Neuron (in vitro differentiated cells): Measurements from ENCODE around the gene SEC22A.

Experiments used
- H2AFZ ChIP-seq: one replicate; pipeline ENCODE4 v1.6.1; 2013; ENCODE audit warnings: low read depth, mild to moderate bottlenecking, inconsistent platforms, low read length, moderate library complexity
- H3K27me3 ChIP-seq: one replicate; pipeline ENCODE4 v1.6.1; 2013; ENCODE audit warnings: low read length; ENCODE audit not compliant: insufficient read depth
- H3K36me3 ChIP-seq: one replicate; pipeline ENCODE4 v1.6.1; 2013; ENCODE audit warnings: low read length; ENCODE audit not compliant: insufficient read depth
- H3K4me1 ChIP-seq: one replicate; pipeline ENCODE4 v1.6.1; 2013; ENCODE audit warnings: low read length; ENCODE audit not compliant: insufficient read depth
- H3K4me3 ChIP-seq: 2 replicates; pipeline ENCODE4 v1.5.1; 2013; ENCODE audit warnings: mild to moderate bottlenecking, low read length, moderate library complexity
- H3K9me3 ChIP-seq: one replicate; pipeline ENCODE4 v1.6.1; 2013; ENCODE audit warnings: low read length

SEC22A gene

DNA sequence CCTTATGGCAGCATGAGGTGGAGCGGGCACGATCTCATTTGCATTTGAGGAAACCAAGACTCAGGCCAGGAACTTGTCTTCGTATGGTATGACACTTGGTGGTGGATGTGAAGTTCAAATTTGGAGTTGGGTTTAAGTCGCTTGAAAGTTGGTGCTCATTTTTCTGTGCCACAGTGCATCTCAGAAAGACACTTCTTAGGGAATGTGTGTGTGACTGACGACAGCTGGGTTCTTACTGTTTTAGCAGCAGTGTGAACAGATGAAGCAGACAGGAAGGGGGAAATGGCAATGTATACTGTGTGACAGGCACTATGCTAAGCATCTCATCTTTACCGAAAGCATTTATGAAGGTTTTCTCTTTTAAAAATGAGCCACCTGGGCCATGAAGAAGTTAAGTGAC is 75.4 kb downstream of the SEC22A start:
- Histone ChIP-seq H3K36me3 (no peaks in the 10 kb centered on the region), H3K4me1 (peaks cover 7% of the 10 kb centered on the region), H3K27me3 (no peaks in the 10 kb centered on the region), H3K4me3 (no peak overlapping the region), H2AFZ (no peak overlapping the region), H3K9me3 (no peaks in the 10 kb centered on the region)

DNA sequence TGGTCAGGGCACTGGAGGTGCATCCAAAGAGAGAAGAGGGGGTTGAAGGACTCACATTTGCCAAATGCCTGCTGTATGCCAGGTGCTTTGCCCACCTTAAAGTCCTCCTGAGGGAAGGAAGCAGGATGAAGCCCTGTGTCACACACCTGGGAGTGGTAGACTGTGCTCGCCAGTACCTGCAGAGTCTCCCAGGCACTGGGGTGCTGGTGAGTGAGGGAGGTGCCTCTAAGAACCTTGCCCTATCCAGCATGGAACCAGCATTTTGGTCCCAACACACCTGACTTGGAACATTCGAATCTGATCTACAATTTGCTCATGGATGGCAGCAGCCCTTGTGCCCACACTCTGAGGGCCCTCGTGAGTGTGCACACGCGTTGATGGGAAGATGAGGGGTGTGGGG is 76.7 kb downstream of the SEC22A start:
- Histone ChIP-seq H3K4me3 (no peak overlapping the region), H3K36me3 (no peaks in the 10 kb centered on the region), H3K9me3 (no peaks in the 10 kb centered on the region), H2AFZ (no peak overlapping the region), H3K27me3 (no peaks in the 10 kb centered on the region), H3K4me1 (peaks cover 7% of the 10 kb centered on the region)

DNA sequence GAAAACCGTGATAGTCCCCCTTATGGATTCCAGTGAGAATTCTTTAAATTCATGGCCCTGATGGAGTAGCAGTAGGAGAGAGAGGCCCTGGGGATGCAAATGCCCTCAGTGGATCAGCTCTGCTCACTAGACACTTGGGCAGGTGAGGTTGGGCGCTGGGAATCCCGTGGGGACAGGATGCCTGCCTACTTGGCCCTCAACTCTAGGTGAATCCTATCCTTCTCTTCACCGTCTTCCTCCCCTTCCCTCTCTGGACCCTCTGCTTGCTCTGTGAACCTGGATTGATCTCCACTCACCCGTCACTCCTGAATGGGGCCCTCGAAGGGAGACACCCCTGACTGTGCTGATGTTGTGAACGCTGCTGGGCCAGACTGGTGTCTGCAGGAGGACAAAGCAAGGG is 77.4 kb downstream of the SEC22A start:
- H3K27me3 ChIP-seq, result no peaks in the 10 kb centered on the region
- no peak overlapping the region for H2AFZ ChIP-seq
- no peak overlapping the region for H3K4me3 ChIP-seq
- H3K36me3 ChIP-seq, result no peaks in the 10 kb centered on the region
- H3K9me3 ChIP-seq, result no peaks in the 10 kb centered on the region
- H3K4me1 ChIP-seq, result peaks cover 7% of the 10 kb centered on the region

DNA sequence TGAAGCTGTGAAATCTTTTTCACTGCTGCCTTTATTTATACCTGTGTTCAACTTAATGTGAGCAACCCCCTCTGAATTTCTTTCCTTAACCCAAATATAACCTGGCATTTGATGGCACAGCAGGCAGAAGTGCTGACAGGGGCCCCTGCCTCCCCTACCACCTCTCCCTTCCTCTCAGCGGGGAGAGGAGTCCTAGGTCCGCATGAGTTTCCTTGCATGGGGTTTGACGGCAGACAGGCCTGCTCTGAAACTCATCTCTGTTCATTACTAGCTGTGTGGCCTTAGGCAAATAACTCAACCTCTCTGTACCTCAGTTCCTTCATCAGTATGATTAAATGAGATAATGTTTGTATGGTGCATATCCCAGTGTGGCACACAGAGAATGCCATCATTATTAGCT is 79.7 kb downstream of the SEC22A start:
- Histone ChIP-seq H2AFZ (no peak overlapping the region), H3K4me1 (peaks cover under 1% of the 10 kb centered on the region), H3K4me3 (no peak overlapping the region), H3K9me3 (no peaks in the 10 kb centered on the region), H3K36me3 (no peaks in the 10 kb centered on the region), H3K27me3 (no peaks in the 10 kb centered on the region)

DNA sequence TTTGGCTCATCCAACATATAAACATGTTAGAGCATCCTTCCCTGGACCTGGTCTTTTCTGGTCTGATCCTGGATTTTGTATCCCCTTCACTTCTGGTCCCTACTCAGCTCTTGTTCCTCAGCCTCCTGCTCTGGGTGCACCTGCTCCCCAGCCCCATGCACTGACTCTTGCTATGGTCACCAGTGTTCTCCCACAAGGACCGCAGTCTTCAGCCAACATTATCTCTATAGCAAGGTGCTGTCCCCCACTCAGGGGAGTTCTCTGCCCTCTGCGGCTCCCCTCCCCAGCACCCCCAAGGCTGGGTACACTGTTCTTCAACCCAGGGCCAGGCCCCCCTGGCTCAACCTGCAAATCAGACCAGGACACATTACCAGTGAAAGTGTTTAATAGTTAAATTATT is 80.2 kb downstream of the SEC22A start:
- Histone ChIP-seq H3K9me3 (no peaks in the 10 kb centered on the region), H3K4me1 (no peaks in the 10 kb centered on the region), H3K27me3 (no peaks in the 10 kb centered on the region), H3K4me3 (no peak overlapping the region), H3K36me3 (no peaks in the 10 kb centered on the region), H2AFZ (no peak overlapping the region)

DNA sequence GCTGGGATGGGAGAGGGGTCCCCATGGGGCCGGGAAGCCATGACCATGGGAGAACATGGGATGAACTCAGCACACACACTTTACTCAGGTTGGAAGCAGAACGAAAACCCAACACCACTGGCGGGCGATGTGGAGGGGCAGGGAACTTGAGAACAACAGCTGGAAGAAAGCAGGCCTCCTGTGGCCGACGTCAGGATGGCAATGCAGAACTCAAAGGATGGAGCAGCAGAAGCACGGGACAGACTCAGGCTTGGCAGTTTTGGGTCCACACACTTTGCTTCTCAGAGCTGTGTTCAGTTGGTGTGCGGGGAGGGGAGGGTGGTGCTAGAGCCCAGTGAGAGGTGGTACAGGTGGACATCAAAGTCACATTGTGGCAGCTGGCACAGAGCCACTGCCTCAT is 80.7 kb downstream of the SEC22A start:
- no peak overlapping the region for H2AFZ ChIP-seq
- H3K4me3 ChIP-seq, result no peak overlapping the region
- H3K36me3 ChIP-seq, result no peaks in the 10 kb centered on the region
- H3K4me1 ChIP-seq, result no peaks in the 10 kb centered on the region
- H3K9me3 ChIP-seq, result no peaks in the 10 kb centered on the region
- H3K27me3 ChIP-seq, result no peaks in the 10 kb centered on the region

DNA sequence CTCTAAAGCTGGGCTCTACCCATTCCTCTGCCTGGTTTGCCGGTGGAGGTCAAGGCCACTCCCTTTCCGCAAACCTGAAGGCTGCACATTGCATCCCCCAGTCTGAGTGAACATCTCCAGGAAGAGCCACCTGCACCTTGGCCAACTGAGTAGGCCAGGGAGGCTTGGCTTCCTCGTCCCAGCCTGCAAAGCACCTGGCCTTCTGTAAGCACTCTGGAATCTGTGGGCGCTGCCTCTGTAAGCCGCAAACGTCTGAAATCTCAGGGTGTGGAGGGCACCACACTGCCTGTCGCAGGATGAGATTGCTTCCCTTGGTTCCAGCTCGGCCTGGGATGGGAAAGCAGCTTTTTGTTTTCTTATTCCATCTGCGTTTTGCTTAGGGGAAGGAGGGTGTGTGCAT is 81.3 kb downstream of the SEC22A start:
- Histone ChIP-seq H2AFZ (no peak overlapping the region), H3K27me3 (no peaks in the 10 kb centered on the region), H3K36me3 (no peaks in the 10 kb centered on the region), H3K4me3 (no peak overlapping the region), H3K9me3 (no peaks in the 10 kb centered on the region), H3K4me1 (no peaks in the 10 kb centered on the region)

DNA sequence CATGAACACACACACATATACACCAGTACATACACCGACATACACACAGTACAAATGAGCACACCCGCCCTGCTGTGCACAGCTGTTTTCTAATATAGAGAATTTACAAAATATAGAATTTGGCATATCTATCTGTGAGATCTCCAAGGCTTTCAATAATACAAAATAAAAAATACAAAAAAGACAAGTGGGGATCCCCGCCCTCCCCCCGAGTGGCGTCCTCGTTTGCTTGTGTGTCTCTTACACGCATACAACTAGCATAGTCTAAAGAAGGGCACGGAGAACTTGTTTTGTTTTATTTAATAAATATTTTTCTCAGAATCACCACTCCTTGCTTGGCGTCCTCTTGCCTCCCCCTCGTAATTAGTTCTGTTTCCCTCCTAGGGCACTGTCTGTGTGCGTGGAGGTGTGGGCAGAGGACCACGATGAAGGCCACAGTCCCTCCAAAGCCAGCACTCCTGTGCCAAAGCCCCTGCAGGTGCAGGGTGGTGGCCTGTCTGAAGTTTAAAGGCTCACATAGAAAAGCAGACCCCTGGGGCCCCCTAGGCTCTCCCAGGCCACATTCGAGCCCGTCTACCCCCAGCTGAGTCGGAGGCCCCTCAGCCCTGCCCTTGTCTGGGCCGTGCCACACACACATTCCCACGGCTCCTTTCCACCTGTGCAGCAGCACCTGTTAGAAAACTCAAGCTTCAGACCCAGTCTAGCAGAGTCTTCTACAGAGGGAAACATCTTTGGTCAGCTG is 82.1 kb downstream of the SEC22A start:
- Histone ChIP-seq H2AFZ (no peak overlapping the region), H3K4me3 (no peak overlapping the region), H3K36me3 (no peaks in the 10 kb centered on the region), H3K4me1 (no peaks in the 10 kb centered on the region), H3K9me3 (no peaks in the 10 kb centered on the region), H3K27me3 (no peaks in the 10 kb centered on the region)

DNA sequence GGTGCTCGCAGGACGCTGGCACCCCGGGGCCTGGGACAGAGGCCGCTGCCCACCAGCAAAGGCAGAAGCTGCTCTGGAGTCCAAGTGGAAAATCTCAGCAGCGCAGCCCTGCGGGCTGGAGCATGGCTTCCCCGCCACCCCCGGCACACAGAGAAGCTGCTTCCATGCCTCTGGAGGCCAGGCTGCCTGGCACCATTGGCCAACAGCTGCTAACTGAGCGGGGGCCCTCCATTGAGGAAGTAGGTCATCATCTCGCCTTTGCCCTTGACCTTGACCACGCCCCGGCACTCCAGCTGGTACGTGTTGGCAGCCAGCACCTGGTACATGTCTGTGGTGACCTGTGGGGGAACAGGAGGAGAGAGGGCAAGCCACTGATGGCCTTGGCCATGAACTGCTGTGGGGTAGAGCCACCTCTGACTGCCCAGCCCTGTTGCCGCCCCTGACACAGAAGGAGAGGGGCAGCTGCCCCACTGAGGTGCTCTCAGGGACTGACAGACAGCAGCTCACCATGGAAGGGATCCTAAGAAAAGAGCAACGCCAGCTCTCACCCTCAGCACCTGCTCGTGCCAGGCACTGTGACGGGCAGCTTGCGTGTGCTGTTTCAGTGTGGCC is 82.8 kb downstream of the SEC22A start:
- H2AFZ ChIP-seq, result no peak overlapping the region
- no peaks in the 10 kb centered on the region for H3K36me3 ChIP-seq
- H3K27me3 ChIP-seq, result no peaks in the 10 kb centered on the region
- no peak overlapping the region for H3K4me3 ChIP-seq
- no peaks in the 10 kb centered on the region for H3K9me3 ChIP-seq
- no peaks in the 10 kb centered on the region for H3K4me1 ChIP-seq

DNA sequence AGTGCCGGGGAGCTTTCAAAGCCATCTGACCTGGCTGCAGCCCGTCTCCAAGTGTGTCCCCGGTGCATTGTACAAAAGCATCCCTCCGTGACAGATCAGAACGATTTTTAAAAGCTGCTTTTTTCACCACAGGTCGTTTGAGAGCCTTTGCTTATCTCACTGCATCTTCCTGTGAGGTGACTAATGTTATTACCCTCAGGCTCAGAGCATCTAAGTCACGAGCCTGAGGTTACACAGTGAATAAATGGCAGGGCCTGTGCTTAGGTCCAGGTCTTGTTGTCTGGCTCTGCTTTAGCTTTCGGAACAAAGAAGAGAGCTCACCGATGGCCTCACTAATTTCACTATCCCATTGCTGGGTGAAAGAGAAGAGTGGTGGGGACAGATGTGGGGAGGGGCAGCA is 83.3 kb downstream of the SEC22A start:
- Histone ChIP-seq H3K4me1 (no peaks in the 10 kb centered on the region), H3K9me3 (no peaks in the 10 kb centered on the region), H2AFZ (no peak overlapping the region), H3K27me3 (no peaks in the 10 kb centered on the region), H3K4me3 (no peak overlapping the region), H3K36me3 (no peaks in the 10 kb centered on the region)

DNA sequence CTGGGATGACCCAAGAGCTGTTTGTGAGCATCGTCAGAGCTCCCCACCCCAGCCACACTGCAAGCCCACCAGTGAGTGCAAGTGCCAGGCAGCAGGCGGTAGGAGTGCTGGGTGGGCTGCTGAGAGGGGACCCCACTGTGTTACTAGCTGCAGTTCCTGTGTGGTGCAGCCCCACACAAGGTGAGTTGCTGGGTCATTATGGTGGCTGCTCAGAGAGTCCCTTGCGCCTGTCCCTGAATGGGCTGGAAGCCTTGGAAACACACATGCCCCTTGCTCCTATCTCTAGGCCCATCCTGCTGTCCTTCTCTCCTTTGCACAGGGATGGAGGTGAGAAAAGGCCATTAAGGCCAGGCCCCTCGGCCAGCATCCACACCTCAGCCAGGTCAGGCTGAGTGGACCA is 83.7 kb downstream of the SEC22A start:
- Histone ChIP-seq H3K9me3 (no peaks in the 10 kb centered on the region), H3K4me1 (no peaks in the 10 kb centered on the region), H3K4me3 (no peak overlapping the region), H3K27me3 (no peaks in the 10 kb centered on the region), H2AFZ (no peak overlapping the region), H3K36me3 (no peaks in the 10 kb centered on the region)

DNA sequence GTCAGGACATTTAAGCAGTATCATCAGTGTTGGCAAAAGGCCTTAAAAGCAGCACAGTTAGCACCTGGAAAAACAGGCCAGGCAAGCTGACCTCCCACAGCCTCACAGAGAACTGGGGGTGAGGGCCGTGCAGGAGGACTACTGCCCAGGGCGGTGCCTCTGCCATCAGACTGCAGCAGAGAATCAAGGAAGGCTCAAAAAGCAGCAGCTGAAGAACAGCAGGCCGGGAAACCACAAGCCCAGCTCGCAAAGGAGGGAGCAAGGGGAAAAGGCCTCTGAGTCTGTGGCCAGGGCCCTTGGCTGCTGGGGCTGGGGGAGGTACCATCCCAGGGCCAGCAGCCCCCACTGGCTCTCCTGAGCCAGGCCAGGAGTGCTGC is 84.2 kb downstream of the SEC22A start:
- no peaks in the 10 kb centered on the region for H3K9me3 ChIP-seq
- H3K36me3 ChIP-seq, result no peaks in the 10 kb centered on the region
- no peaks in the 10 kb centered on the region for H3K4me1 ChIP-seq
- no peak overlapping the region for H2AFZ ChIP-seq
- no peaks in the 10 kb centered on the region for H3K27me3 ChIP-seq
- no peak overlapping the region for H3K4me3 ChIP-seq

DNA sequence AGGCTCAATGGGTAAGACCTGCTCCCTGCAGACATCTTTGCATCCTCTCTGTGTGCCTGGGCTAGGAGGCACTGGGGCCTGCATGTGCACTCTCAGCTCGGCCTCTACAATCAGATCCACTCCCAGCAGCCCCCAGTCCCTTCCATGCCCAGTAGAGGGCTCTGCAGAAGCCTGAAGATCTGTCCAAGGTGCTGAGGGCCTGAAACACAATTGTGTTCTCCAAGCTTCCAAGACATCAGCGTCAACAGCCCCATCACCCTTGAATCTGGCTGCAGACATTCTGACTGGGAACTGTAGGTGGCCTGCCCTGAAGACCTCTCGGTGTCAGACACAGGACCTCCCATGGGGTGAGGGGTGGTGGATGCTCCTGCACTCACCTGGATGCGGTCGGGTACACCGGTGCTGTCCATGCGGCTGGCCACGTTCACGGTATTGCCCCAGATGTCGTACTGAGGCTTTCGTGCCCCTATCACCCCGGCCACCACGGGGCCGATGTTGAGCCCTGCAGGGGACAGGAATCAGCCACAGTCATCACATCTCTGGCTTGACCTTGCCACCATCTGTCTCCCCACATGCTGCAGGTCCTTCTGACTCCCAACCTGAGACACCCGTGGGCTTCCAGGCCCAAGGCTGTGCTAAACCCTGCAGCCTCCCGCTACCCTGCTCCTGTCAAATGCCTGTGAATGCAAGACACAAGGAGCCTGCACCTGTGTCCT is 84.7 kb downstream of the SEC22A start:
- Histone ChIP-seq H2AFZ (no peak overlapping the region), H3K27me3 (no peaks in the 10 kb centered on the region), H3K9me3 (no peaks in the 10 kb centered on the region), H3K4me1 (no peaks in the 10 kb centered on the region), H3K4me3 (no peak overlapping the region), H3K36me3 (no peaks in the 10 kb centered on the region)
